ENCODE results near the gene FCGBP.
"Not testable (repeated sequence)": the region's sequence is repeated elsewhere in the genome, so short reads cannot be mapped to it uniquely, and the experiment has no call there.

Gene FCGBP

DNA sequence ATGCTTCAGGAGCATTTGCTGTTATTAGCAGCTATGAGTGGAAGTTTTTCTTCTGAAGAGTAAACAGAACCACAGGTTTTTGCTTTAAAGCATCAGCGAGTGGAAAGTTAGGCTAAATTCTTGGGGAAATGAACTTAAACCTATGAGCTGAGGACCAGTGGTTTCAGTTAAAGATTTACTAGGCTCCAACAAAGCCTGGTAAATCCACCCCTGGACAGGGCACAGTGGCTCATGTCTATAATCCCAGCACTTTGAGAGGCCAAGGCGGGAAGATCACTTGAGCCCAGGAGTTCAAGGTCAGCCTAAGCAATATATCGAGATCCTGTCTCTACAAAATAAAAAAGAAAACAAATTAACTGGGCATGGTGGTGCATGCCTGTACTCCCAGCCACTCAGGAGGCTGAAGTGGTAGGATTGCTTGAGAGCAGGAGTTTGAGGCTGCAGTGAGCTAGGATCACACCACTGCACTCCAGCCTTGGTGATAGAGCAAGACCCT is 46.9 kb downstream of the FCGBP start:
- not testable (repeated sequence) for H3K36me3 ChIP-seq (ENCODE audit: insufficient read depth, low read length); H3K9me3 ChIP-seq (ENCODE audit: low read length); H3K27me3 ChIP-seq (ENCODE audit: insufficient read depth, low read length); H3K4me1 ChIP-seq (ENCODE audit: insufficient read depth, low read length); H3K4me3 ChIP-seq (ENCODE audit: low read length); H2AFZ ChIP-seq (ENCODE audit: low read depth, low read length)

- H3K36me3 ChIP-seq (ENCODE audit: insufficient read depth, low read length); H3K4me1 ChIP-seq (ENCODE audit: insufficient read depth, low read length); H3K9me3 ChIP-seq (ENCODE audit: low read length); H3K4me3 ChIP-seq (ENCODE audit: low read length); H2AFZ ChIP-seq (ENCODE audit: low read depth, low read length); H3K27me3 ChIP-seq (ENCODE audit: insufficient read depth, low read length): not testable (repeated sequence)
Measured at GRCh38 chr19:39885821-39886554, 48.4 kb downstream of the FCGBP start.

- H3K27me3 ChIP-seq (ENCODE audit: insufficient read depth, low read length) = not testable (repeated sequence)
Measured at GRCh38 chr19:39884721-39885120, 49.7 kb downstream of the FCGBP start.

More at GRCh38 chr19:39884721-39885120, 49.7 kb downstream of the FCGBP start:
- not testable (repeated sequence) for H2AFZ ChIP-seq (ENCODE audit: low read depth, low read length); H3K4me1 ChIP-seq (ENCODE audit: insufficient read depth, low read length); H3K4me3 ChIP-seq (ENCODE audit: low read length); H3K9me3 ChIP-seq (ENCODE audit: low read length); H3K36me3 ChIP-seq (ENCODE audit: insufficient read depth, low read length)

Measured in neuron (in vitro differentiated cells).